HL-60 (cell line): Measurements from ENCODE around the gene AGAP1.

Source experiments
- DNase-seq, 2 experiments: peaks; one replicate each; pipeline ENCODE4 v3.0.0-alpha.2; 2010 to 2020; ENCODE audit warnings: low read depth in 1 of 2, low spot score in 1 of 2
- H3K27ac ChIP-seq: fragments of 250-450 bp; sonication (Bioruptor Pico); replicated peaks from 2 replicates; pipeline ENCODE4 v1.5.1; 2020; ENCODE audit warnings: mild to moderate bottlenecking, moderate library complexity
- H3K27me3 ChIP-seq: fragments of 250-450 bp; sonication (Bioruptor Pico); 2 replicates; pipeline ENCODE4 v1.5.1; 2021; ENCODE audit warnings: mild to moderate bottlenecking, moderate library complexity; ENCODE audit not compliant: insufficient read depth, poor library complexity, severe bottlenecking
- H3K4me3 ChIP-seq: replicated peaks from 2 replicates; pipeline ENCODE4 v1.5.1; 2011; ENCODE audit warnings: mild to moderate bottlenecking, control low read depth, low read length; ENCODE audit not compliant: insufficient read depth
- CTCF ChIP-seq: IDR thresholded peaks from one replicate; pipeline ENCODE4 v1.5.1; 2011; ENCODE audit warnings: low read length, control low read depth, inconsistent platforms; ENCODE audit not compliant: insufficient read depth
- GABPA ChIP-seq: IDR thresholded peaks from 2 replicates; pipeline ENCODE4 v1.6.1; 2012; ENCODE audit warnings: low read depth
- POLR2AphosphoS5 ChIP-seq: IDR thresholded peaks from 2 replicates; pipeline ENCODE4 v1.6.1; 2012; ENCODE audit warnings: low read depth
- REST ChIP-seq: IDR thresholded peaks from 2 replicates; pipeline ENCODE4 v1.6.1; 2012; ENCODE audit warnings: low read depth; ENCODE audit not compliant: insufficient replicate concordance
- SPI1 ChIP-seq: IDR thresholded peaks from 2 replicates; pipeline ENCODE4 v1.6.1; 2012; ENCODE audit warnings: low read depth, mild to moderate bottlenecking, borderline replicate concordance

The AGAP1 gene

DNA sequence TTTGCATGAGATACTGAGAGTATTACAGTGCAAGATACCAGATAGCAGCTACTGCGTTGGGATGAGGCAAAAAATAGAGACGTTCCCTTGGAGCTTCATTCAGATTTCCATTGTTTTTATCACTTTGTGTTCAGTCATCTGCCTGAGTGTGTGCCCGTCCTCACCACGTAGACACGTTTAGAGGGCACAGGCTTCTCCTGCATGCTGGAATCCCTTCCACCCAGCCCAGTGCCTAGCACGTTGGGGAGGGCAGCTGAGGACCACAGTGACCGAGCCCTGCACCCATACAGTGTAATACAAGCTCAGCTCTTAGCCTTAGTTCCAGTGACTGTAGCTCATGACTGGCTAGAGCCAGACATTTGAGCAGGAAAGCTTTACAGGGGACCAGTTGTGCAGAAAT, 539.6 kb downstream of the AGAP1 start:
- Histone ChIP-seq H3K27me3 (no peaks in the 10 kb centered on the region), H3K4me3 (no peak overlapping the region), H3K27ac (no peak overlapping the region)
- no peak for TF ChIP-seq CTCF
- TF ChIP-seq POLR2AphosphoS5: no peak
- no peak for TF ChIP-seq GABPA
- no peak for DNase-seq

GRCh38 chr2:236034974-236035373, 541.1 kb downstream of the AGAP1 start:
- TF ChIP-seq GABPA (no peak), SPI1 (no peak), POLR2AphosphoS5 (no peak), CTCF (no peak), REST (no peak)
- DNase-seq: no peak
- Histone ChIP-seq H3K4me3 (no peak overlapping the region), H3K27ac (no peak overlapping the region), H3K27me3 (no peaks in the 10 kb centered on the region)

GRCh38 chr2:236036045-236036444, 542.2 kb downstream of the AGAP1 start:
- no peaks in the 10 kb centered on the region for H3K27me3 ChIP-seq

More at GRCh38 chr2:236036045-236036444, 542.2 kb downstream of the AGAP1 start:
- no peak overlapping the region for H3K27ac ChIP-seq
- TF ChIP-seq REST: no peak
- no peak for TF ChIP-seq GABPA
- no peak for TF ChIP-seq SPI1
- no peak for TF ChIP-seq CTCF
- TF ChIP-seq POLR2AphosphoS5: no peak
- no peak for DNase-seq
- H3K4me3 ChIP-seq: no peak overlapping the region
